T-helper 1 cell treated with Interleukin-12 subunit alpha and Interleukin-12 subunit beta and Interleukin-4 antibody, amounts not matched to agents 30 ng/mL and 1 ng/mL, for 36 hours (primary cell): ENCODE data around the gene SLC25A25. TPM values are rescaled to one million over a fixed set of nuclear protein-coding genes. Genes with fewer than 3 reads are reported as not detected.

Experiments
- total RNA-seq: library from RNA; stranded (reverse); gene quantifications from 2 replicates; pipeline ENCODE4 v1.2.3, GENCODE V29; 2022

SLC25A25 gene
- total RNA-seq, 1 donor from 2014 or later: 13.9 TPM

Other genes starting within 250 kb of the SLC25A25 start
- 20.6 and 24.1 TPM in 2 replicates for gene ENG, start 213.6 kb upstream of the SLC25A25 start, total RNA-seq
- gene AK1, start 190.6 kb upstream of the SLC25A25 start, total RNA-seq: 58.5 and 60.2 TPM in 2 replicates
- gene ST6GALNAC6, start 168.6 kb upstream of the SLC25A25 start, total RNA-seq: 114 and 116 TPM in 2 replicates
- gene ST6GALNAC4, start 151.2 kb upstream of the SLC25A25 start, total RNA-seq: 28.4 and 32.2 TPM in 2 replicates
- 1.7 and 1.8 TPM in 2 replicates for gene PIP5KL1, start 137.5 kb upstream of the SLC25A25 start, total RNA-seq
- gene DPM2, start 130.4 kb upstream of the SLC25A25 start, total RNA-seq: 51.3 and 53.8 TPM in 2 replicates
- 175 and 186 TPM in 2 replicates for gene EEIG1, start 87.2 kb upstream of the SLC25A25 start, total RNA-seq
- 12.6 and 13.8 TPM in 2 replicates for gene NAIF1, start 912 bp upstream of the SLC25A25 start, total RNA-seq
- 65.4 and 74.4 TPM in 2 replicates for gene PTGES2, start 59.5 kb downstream of the SLC25A25 start, total RNA-seq
- gene LCN2, start 81.2 kb downstream of the SLC25A25 start, total RNA-seq: not detected in 2 replicates
- gene BBLN, start 92.0 kb downstream of the SLC25A25 start, total RNA-seq: 79.8 and 83.8 TPM in 2 replicates
- gene CIZ1, start 123.3 kb downstream of the SLC25A25 start, total RNA-seq: 142 and 148 TPM in 2 replicates
- 0.37 and 0.49 TPM in 2 replicates for gene DNM1, start 135.1 kb downstream of the SLC25A25 start, total RNA-seq
- gene GOLGA2, start 207.8 kb downstream of the SLC25A25 start, total RNA-seq: 53.0 and 63.9 TPM in 2 replicates
- 9.1 and 9.7 TPM in 2 replicates for gene SWI5, start 208.0 kb downstream of the SLC25A25 start, total RNA-seq